ENCODE results near the gene ISG20L2.

ISG20L2 gene

DNA sequence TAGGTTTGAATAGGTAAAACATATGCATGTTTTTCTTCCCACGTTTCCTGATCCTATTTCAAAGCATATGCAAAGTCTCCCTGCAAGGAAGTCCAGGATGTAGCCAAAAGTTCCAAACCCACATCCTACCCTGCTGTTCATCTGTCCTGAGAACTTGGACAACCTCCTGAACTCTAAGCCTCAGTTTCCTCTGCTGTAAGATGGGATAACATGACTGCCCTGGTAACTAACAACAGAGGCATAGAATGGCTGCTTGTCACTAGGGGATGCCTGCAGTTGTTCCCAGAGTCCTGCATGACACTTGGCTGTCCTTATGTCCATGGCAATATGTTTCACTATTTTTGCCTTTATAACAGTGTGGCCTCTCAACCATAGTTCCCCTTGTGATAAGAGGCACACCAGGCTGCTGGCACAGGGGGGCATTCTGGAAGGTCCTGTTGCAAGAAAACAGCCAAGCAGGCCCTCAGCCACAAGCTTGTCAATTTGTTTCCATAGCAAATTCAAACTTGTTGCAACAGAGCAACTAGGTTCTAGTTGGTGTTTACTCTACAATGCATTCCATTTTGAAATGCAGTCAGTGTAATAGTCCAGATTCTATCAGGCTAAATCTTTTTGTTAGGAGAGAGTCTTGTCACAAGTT is 24.4 kb upstream of the ISG20L2 start:
- DNase-seq: no peak

DNA sequence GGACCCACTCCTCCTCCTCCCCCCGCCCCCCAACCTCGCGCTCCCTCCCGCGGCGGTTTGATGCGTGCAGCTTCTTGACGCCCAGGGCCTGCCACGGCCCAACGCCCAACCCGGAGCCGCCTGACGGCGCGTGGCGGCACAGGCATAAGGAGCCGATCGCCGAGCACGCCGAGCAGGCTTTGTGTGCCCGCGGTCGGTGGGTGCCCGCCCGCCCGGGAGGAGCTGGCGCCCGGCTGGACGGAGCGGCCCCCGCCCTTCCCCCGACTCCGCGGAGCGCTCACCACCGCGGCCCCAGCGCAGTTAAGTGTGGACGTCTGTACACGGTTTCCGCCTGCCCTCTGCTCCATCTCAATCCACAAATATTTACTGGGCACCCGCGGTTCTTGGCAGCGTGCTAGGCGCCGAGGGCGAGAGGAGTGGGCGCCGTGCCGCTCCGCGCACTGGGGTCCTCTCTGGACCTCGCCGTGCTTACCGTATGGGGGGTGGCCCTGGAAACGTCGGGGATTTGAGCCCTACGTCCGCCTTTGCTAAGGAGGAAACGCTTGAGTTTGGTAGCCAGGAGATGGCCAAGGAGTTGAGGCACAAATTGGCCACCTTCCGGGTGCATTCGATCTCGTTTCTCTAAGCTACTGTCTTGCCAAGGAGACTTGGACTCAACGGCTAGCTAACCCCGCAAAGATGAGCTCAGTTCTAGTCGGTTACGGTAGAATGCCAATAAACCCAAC is 23.4 kb upstream of the ISG20L2 start:
- peak; percentile 98 for DNase-seq

- DNase-seq: no peak
Observed at GRCh38 chr1:156751451-156751756, 22.8 kb upstream of the ISG20L2 start, which contains the start of gene HDGF. Gene HDGF, minus strand, starts transcription at chr1:156751675. Its CDS starts 246 bp downstream, at chr1:156751429.

DNA sequence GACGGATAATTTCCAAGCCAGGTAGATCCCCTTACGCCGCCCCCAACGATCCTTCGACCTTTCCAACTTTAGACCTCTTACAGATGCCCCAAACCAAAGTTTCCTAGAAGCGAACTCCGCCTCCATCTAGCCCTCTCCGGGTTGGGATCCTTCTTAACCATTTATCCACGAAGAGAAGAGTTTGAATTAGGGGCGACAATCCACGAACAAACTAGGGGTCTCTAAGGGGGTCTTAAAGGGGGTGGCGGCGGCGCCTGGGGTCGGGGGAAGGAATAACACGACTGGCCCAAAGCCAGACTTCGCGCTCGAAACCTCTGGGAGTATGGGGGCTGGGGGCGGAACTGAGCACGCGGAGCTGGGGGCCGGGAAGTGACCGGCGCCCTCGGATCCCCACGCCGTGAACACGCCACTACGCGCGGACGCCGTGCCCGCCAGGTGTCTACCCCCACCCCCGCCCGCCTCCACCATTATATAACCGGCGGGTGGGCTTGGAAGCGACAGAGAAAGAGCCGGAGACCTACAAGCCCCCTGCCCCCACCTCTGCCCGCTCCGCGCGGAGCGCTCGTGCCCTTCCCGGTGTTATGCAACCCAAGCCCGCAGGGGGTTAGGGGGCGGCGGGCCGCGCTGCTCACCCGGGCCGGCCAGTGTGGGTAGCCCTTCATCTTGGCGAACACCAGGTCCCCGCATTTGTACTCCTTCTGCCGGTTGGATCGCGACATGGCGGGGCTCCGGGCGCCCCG is 22.3 kb upstream of the ISG20L2 start:
- DNase-seq: peak; percentile 52

- DNase-seq: peak; percentile 57
Observed at GRCh38 chr1:156750191-156750672, 21.7 kb upstream of the ISG20L2 start.

DNA sequence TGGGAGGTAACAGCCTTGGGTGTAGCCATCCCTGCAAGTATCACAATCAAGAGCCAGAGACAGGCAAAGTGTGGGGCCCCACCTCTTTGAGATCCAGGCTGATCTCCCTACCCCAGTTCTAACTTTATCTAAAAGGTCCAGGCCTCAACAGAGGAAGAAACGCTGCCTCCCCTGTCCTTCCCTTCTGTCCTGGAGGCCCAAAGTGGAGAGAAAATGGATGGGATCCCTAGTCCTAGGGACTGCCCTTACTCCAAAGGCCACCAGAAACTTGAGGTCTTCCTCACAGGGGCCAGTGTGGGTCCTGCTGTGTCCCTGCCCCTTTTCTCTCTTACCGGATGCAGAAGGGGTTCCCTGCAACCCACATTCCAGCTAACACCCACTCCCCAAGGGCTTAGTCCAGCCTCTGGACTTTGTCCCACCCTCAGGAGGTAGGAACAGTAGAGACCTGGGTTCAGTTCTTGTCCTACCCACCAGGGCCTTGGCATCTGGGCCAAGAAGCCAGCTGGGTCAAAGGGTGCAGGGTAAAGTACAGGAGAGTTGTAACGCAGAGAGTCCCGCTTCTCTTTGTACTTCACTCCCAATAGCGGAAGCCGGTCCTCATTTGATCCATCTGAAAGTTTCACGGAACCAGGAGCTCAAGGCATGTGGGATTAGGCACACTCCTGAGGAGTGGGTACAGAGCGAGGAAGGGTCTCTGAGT is 21.0 kb upstream of the ISG20L2 start:
- no peak for DNase-seq

DNA sequence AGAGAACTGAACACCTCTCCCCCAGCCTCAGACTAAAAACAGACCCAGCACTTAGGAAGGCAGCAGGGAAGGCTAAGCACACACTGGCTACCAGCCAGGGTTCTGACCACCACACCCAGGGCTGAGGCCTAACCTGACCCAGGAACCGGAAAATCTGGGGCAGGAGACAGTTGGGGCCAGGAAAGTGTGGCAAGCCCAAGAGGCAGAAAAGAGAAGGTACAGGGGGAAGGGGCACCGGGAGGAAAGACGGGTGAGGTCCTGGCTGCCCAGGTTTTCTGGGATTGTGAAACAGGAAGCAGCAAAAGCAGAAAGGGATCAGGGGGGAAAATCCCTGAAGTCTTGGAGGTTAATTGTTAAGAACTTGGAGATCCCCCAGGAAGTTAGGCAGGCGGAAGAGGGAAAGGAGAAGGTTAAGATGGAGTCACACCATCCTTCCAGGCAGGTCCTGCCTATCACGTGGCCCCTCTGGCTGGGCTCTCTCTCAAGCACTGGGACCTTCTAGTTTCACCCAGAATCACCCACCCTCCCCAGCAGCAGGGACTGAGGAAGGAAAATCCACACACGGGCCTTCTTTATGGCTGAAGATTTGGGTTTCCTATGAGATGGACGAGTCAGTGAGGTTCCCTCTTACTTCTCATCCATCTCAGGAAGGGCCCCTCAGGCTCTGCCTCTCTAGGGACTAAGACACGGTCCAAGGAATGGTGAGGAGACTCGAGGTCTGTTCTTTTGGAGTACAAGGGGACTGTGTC is 20.3 kb upstream of the ISG20L2 start:
- DNase-seq: no peak

DNA sequence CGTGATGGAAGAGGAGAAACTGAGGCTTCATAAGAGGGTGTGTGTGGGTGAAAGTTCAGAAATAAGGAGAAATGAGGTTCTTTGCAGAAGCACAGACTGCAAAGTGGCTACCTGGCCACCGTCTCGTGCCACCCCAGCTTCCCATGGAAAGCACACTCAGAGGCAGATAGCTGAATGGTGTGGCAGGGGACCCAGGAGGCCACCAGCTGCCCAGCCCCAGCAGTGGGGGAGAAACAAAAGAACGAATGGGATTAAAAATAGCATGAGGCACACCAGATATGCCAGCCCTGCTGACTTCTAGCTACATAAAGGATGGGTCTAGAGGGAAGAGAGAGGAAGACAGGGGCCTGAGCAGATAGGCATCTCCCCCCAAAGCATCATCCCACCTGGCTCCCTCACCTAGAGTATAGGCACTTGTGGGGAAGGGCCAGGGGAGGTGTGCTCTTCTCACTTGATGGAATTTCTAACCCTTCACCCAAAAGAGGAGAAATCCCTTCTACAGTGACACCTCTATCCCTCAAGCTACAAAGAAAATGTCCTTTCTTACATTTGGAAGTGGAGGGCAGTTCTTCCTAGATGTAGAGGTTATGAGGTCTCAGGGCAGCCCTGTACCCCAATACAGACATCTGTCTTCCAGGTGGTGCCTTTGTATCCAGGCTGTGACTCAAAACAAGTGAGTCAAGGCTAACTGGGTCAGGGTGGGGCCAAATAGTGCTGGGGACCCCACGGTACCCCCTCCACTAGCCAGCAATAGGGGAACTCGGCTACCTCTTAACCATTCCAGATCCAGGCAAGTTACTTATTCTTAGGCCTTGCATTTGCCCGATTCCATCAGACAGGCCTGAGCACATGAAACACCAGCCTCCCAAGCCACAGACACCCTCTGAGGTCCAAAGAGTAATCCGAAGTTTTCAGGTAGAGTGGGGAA is 19.4 kb upstream of the ISG20L2 start:
- no peak for DNase-seq

GRCh38 chr1:156746728-156747631 is 18.4 kb upstream of the ISG20L2 start:
- DNase-seq: peak; percentile 62

- no peak for DNase-seq
Observed at GRCh38 chr1:156746406-156746727, 17.8 kb upstream of the ISG20L2 start.

DNA sequence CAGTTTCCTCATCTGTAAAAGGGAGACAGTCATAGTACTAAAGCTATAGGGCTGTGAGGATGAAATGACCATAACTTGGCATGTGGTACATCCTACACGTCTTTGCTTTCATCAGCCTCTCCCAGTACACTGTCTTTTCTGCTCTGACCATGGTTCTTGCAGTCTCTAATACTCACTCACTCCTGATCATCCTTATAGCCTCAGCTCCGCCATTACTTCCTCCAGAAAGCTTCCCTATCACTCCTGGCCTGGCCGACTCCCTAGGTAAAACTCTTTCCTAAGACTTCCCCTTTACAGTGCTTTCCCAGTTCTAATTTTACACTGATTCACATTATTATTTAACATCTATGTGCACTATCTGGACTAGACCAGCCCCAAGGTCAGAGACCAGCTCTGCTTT is 17.3 kb upstream of the ISG20L2 start:
- no peak for DNase-seq

- DNase-seq: no peak
Observed at GRCh38 chr1:156744786-156745419, 16.3 kb upstream of the ISG20L2 start.

DNA sequence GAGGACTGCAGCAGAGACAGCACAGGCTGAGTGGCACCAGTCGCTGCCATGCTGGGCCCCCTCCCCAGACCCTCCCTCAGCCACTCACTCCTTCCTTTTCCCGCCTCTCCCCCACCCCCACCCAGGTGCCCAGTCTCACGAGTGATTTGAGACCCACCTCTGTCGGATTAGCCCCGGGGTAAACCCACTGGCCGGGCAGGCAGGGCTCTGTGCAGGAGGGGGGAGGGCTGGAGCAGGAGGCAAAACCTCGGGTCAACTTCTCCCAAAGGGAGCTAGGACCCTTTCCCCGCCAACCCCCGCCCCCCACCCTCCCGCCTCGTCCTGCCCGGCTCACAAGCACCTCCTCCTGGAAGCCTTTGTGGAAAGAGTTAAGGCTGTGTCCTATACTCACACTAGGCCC is 15.8 kb upstream of the ISG20L2 start:
- no peak for DNase-seq

DNA sequence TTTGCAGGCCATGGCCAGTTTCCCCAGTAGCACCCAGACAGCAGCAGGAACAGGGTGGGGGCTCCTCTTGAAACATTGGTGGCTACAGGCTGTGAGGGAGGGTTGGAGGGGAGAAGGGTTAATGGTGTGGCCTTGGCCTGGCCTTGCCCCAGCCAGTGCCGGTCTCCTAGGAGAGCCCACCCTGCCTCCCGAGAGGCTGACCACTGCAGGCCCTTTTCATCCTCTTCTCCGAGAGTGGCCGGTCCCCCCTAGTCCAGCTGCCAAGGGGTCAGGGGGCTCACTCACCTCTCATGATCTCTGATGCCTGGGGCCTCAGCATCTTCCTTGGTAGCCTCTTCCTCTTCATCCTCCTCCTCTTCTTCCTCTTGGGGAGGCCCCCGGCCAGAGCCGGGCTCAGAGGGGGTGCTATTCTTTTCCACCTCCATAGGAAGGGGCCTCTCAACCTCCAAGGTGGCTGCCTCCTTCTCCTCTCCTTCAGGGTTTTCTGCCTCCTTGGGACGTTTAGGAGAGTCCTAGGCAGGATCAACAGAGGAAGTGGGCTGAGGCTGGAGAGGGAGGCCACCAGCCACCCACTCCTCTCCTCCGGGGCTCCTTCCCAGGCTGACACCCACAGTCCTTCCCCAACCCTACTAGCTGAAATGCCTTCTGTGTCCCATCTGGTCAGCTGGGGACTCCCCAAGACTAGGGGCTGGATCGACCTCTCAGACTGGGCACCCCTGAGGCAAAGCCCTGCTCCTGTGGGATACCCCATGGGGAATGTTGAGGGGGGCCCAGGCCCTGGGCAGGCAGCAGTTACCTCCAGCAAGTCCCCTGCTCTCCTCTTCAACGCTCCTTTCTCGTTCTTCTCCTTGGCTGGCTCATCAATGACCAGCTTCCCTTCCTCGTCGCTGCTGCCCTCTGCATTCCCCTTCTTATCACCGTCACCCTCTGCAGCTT is 15.1 kb upstream of the ISG20L2 start:
- DNase-seq: no peak

DNA sequence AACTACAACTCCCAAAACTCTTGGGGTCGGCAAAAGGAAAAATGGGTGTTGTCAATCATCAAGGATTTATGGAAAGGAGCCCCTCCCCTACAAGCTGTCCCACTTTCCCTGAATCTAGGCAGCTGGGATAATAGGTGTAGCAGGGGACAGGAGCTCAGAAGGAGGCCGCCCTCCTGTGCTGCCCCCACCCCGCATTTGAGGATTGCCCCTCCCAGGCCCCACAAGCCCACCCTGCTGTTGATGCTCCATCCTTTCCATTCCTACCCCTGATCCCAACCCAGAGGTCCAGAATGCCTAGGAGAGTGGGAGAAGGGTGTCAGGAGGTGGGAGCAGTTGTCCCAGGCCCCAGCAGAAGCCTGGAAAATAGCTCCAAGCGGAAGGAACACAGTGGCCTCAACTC is 14.2 kb upstream of the ISG20L2 start:
- DNase-seq: no peak

DNA sequence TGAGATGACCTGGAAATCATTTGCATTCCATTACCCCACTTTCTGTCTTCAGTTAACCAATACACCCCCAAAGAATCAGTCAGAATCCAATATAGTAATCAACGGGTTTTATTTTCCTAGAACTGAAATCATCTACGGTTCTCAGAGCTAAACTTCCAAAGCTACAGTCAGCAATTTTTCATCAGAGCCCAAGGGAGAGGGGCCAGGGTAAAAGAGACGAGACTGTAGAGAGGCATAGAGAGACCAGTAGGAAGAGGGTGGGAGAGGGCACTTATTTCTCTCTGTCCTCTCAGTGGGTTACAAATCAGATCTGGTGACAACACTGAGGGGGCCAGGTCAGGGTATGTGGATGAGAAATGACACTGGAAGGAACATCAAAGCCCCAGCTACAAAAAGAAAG is 13.5 kb upstream of the ISG20L2 start:
- no peak for DNase-seq

- DNase-seq: no peak
Observed at GRCh38 chr1:156741481-156741983, 13.0 kb upstream of the ISG20L2 start.

DNA sequence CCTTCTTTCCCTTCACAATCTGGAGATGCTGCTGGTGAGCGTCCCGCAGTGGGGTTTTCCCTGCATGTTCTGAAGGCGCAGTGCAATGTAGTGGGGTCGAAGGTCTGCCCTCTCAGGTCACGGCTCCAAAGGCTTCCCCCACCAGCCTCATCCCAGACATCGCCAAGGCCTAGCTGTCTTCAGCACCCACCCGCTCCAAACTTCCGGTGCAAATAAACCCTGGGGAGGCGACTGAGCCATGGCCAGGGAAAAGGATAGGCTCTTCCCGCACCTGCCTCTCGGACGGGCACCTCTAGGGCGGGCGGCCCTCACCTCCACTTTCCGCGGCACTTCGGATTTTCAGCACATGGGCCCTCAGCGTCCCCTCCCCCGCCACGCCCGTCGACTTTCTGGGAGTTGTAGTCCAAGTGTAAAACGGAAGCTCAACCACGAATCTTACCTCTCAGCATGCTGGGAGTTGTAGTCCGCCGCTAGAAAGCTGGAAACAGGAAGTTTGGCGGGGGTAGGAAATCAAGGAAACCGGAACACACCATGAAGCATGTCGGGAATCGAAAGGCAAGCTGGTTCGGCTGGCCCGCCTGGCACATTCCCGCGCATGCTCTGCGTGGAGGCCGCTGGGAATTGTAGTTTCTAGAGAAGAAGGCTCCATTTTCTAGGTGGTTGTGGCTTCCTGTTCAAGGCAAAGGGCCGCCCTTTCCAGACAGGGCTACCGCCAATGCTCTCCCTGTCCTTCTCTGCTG is 12.3 kb upstream of the ISG20L2 start, which contains the start of gene MRPL24:
Gene MRPL24, minus strand, starts transcription at position 348 of the 740 bp plus-strand sequence. CDS start 2,384 bp downstream, outside the sequence.
- peak; percentile 95 for DNase-seq
